CD8-positive, alpha-beta memory T cell (primary cell): ENCODE results near the gene TSPOAP1. TPM values are rescaled to one million over a fixed set of nuclear protein-coding genes. Genes with fewer than 3 reads are reported as not detected.
A peak's percentile ranks its signal among the peaks of the same experiment; 100 is the strongest.

Experiments used
- CTCF ChIA-PET: fragments of 350-600 bp; sonication (Branson Sonifier 250); formaldehyde crosslinking; loops from one replicate; lab custom pipeline; 2021; ENCODE audit warnings: antibody characterized with exemption; lab: Charles Lee
- POLR2A ChIA-PET: fragments of 350-600 bp; sonication (Branson Sonifier 250); formaldehyde crosslinking; loops from one replicate; lab custom pipeline; 2021; ENCODE audit warnings: antibody characterized with exemption; lab: Charles Lee
- DNase-seq, 5 donors: peaks; one replicate each; pipeline versions ENCODE4 v3.0.0 to v3.0.0-alpha.2; 2020 to 2022; ENCODE audit warnings: mixed read lengths in 1 of 5
- H3K27ac ChIP-seq: one replicate; pipeline ENCODE4 v1.7.0; 2013; ENCODE audit warnings: low read depth, mild to moderate bottlenecking, low read length, moderate library complexity
- H3K27me3 ChIP-seq: 2 replicates; pipeline ENCODE4 v1.7.0; 2013; ENCODE audit warnings: low read length, mild to moderate bottlenecking; ENCODE audit not compliant: insufficient read depth, poor library complexity, severe bottlenecking
- H3K36me3 ChIP-seq: 2 replicates; pipeline ENCODE4 v1.7.0; 2013; ENCODE audit warnings: mild to moderate bottlenecking, low read length, moderate library complexity; ENCODE audit not compliant: insufficient read depth
- H3K4me1 ChIP-seq: 2 replicates; pipeline ENCODE4 v1.7.0; 2013; ENCODE audit warnings: mild to moderate bottlenecking, low read length, moderate library complexity; ENCODE audit not compliant: insufficient read depth
- H3K4me3 ChIP-seq: 2 replicates; pipeline ENCODE4 v1.7.0; 2013; ENCODE audit warnings: mild to moderate bottlenecking, low read length
- H3K9me3 ChIP-seq: 2 replicates; pipeline ENCODE4 v1.7.0; 2013; ENCODE audit warnings: mild to moderate bottlenecking, low read length
- H3K27ac Mint-ChIP-seq, 8 donors: one replicate each; pipeline ENCODE4 v1.8.0; 2020 to 2021; ENCODE audit warnings: mixed read lengths in 8 of 8, mild to moderate bottlenecking in 6 of 8, inconsistent platforms in 3 of 8, moderate library complexity in 3 of 8
- H3K27me3 Mint-ChIP-seq, 2 donors: one replicate each; pipeline ENCODE4 v1.8.0; 2020 to 2021; ENCODE audit warnings: mixed read lengths in 2 of 2, mild to moderate bottlenecking in 1 of 2, moderate library complexity in 1 of 2
- H3K36me3 Mint-ChIP-seq, 3 donors: one replicate each; pipeline ENCODE4 v1.8.0; 2020 to 2021; ENCODE audit warnings: mixed read lengths in 3 of 3, inconsistent platforms in 1 of 3, mild to moderate bottlenecking in 1 of 3
- H3K4me1 Mint-ChIP-seq, 3 donors: one replicate each; pipeline ENCODE4 v1.8.0; 2020 to 2021; ENCODE audit warnings: mixed read lengths in 3 of 3, inconsistent platforms in 1 of 3, mild to moderate bottlenecking in 1 of 3
- H3K4me3 Mint-ChIP-seq, 7 donors: one replicate each; pipeline ENCODE4 v1.8.0; 2020 to 2021; ENCODE audit warnings: mixed read lengths in 7 of 7, mild to moderate bottlenecking in 6 of 7, moderate library complexity in 4 of 7, inconsistent platforms in 2 of 7
- H3K9me3 Mint-ChIP-seq, 5 donors: one replicate each; pipeline ENCODE4 v1.8.0; 2020 to 2022; ENCODE audit warnings: mixed read lengths in 5 of 5, mild to moderate bottlenecking in 3 of 5, moderate library complexity in 2 of 5, inconsistent platforms in 1 of 5
- polyA plus RNA-seq: library from polyadenylated mRNA; unstranded; fragments of 300-500 nt; fragmentation: Illumina TruSeq; gene quantifications from one replicate; pipeline ENCODE4 v1.2.3, GENCODE V29; 2021
- total RNA-seq, 2 experiments: library from RNA; stranded (reverse); gene quantifications; one replicate each; pipeline ENCODE4 v1.2.3, GENCODE V29; 2021

The TSPOAP1 gene
- total and polyA plus RNA-seq, 3 experiments from 2014 or later: 4.0 to 15.0 (median 14.4) TPM

DNA sequence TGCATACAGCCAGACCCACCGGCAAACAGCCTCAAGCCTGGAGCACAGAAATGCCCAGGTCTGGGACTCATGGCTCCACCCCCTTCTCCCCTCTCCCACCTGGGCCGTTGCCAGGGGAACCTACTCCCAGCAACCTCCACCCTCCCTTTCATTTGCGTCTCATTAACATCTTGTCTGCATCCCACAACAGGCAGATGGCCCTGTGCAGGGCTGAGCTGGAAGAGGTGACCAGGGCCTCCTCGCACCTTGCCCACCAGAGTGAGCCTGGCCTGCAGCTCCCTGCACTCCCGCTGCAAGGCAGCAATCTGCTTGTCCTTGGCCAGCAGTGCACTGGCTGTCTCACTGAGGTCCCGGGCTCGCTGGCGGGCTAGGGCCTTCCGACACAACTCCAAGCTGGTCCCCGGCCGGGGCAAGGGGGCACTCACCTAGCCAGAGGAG lies 3.3 kb downstream of the TSPOAP1 start:
- peaks cover 46 to 68% (median 55%) of the 10 kb centered on the region in 3 donors for H3K4me1 Mint-ChIP-seq
- no peak overlapping the region for H3K27ac ChIP-seq
- H3K4me3 Mint-ChIP-seq: peak overlapping the region in 5 of 7 donors; percentile 5 to 55 (median 16)
- H3K27ac Mint-ChIP-seq: peak overlapping the region in 5 of 8 donors; percentile 17 to 80 (median 74)
- peaks cover 3% of the 10 kb centered on the region for H3K36me3 ChIP-seq
- H3K9me3 Mint-ChIP-seq: no peaks in the 10 kb centered on the region
- H3K4me1 ChIP-seq: peaks cover 34% of the 10 kb centered on the region
- no peaks in the 10 kb centered on the region for H3K27me3 ChIP-seq
- peaks cover 2 to 41% (median 7%) of the 10 kb centered on the region in 3 donors for H3K36me3 Mint-ChIP-seq
- no peaks in the 10 kb centered on the region for H3K9me3 ChIP-seq
- no peaks in the 10 kb centered on the region for H3K27me3 Mint-ChIP-seq
- no peak for DNase-seq
- ChIA-PET POLR2A (interaction anchor here (0.9 to 13.6 kb wide), 2 partner anchors 13 to 17 kb away, joined by 3 to 491 read pairs; no protein-coding TSS in a partner anchor), CTCF (interaction anchor here (1.3 to 15.4 kb wide), 5 partner anchors 8 to 92 kb away, joined by 3 to 504 read pairs (median 19); partner anchors contain the start of genes RNF43 and SUPT4H1)
- no peak overlapping the region for H3K4me3 ChIP-seq

GRCh38 chr17:58324409-58325288 lies 3.9 kb downstream of the TSPOAP1 start:
- Histone ChIP-seq H3K36me3 (no peaks in the 10 kb centered on the region), H3K9me3 (no peaks in the 10 kb centered on the region), H3K4me1 (peaks cover 34% of the 10 kb centered on the region), H3K4me3 (no peak overlapping the region), H3K27ac (no peak overlapping the region), H3K27me3 (no peaks in the 10 kb centered on the region)
- DNase-seq: no peak
- Mint-ChIP-seq H3K27me3 (no peaks in the 10 kb centered on the region), H3K4me1 (peaks cover 43 to 61% (median 48%) of the 10 kb centered on the region in 3 donors), H3K36me3 (peaks cover 0 to 40% (median 3%) of the 10 kb centered on the region in 3 donors), H3K9me3 (no peaks in the 10 kb centered on the region), H3K27ac (peak overlapping the region in 5 of 8 donors; percentile 17 to 80 (median 74)), H3K4me3 (peak overlapping the region in 3 of 7 donors; percentile 10 to 50 (median 16))
- ChIA-PET CTCF (interaction anchor here (1.3 to 15.4 kb wide), 4 partner anchors 7 to 93 kb away, joined by 3 to 504 read pairs (median 32); partner anchors contain the start of gene RNF43), POLR2A (interaction anchor here (2.4 to 13.6 kb wide), 2 partner anchors 12 to 17 kb away, joined by 6 to 491 read pairs; no protein-coding TSS in a partner anchor)

DNA sequence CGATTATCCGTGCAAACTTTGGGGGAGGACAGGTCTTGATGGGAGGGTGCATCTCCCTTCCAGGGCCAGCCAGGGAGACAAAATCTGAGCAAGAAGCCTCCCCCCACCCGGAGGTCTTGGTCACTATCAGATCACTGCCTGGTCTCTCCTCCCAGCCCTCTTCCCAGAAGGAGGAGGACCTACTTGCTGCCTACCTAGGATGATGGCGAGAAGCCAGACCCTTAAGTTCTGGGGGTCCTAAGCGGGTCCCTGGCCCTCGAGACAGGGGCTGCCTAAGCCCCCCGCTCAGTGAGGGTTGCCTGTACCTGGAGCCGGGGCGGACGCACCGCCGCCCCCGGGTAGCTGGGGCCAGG lies 4.6 kb downstream of the TSPOAP1 start:
- no peaks in the 10 kb centered on the region for H3K9me3 ChIP-seq
- H3K4me3 ChIP-seq: no peak overlapping the region
- H3K27me3 Mint-ChIP-seq: no peaks in the 10 kb centered on the region
- H3K4me1 ChIP-seq: peaks cover 31% of the 10 kb centered on the region
- H3K36me3 ChIP-seq: no peaks in the 10 kb centered on the region
- peak overlapping the region in 4 of 8 donors; percentile 7 to 91 (median 40) for H3K27ac Mint-ChIP-seq
- no peak overlapping the region for H3K27ac ChIP-seq
- H3K4me3 Mint-ChIP-seq: no peak overlapping the region
- H3K9me3 Mint-ChIP-seq: no peaks in the 10 kb centered on the region
- peaks cover 0 to 37% (median 5%) of the 10 kb centered on the region in 3 donors for H3K36me3 Mint-ChIP-seq
- H3K27me3 ChIP-seq: no peaks in the 10 kb centered on the region
- peaks cover 37 to 55% (median 42%) of the 10 kb centered on the region in 3 donors for H3K4me1 Mint-ChIP-seq
- CTCF ChIA-PET: interaction anchor here (15.4 kb wide), 1 partner anchor 18 kb away, joined by 504 read pairs; no protein-coding TSS in a partner anchor
- no peak for DNase-seq
- POLR2A ChIA-PET: interaction anchor here (1.5 to 2.4 kb wide), 2 partner anchors 13 to 21 kb away, joined by 4 to 6 read pairs; no protein-coding TSS in a partner anchor

- Histone ChIP-seq H3K4me1 (peaks cover 26% of the 10 kb centered on the region), H3K9me3 (no peaks in the 10 kb centered on the region), H3K27me3 (no peaks in the 10 kb centered on the region), H3K36me3 (no peaks in the 10 kb centered on the region), H3K27ac (no peak overlapping the region), H3K4me3 (no peak overlapping the region)
- no peak overlapping the region for H3K4me3 Mint-ChIP-seq
- H3K36me3 Mint-ChIP-seq: peaks cover 0 to 34% (median 5%) of the 10 kb centered on the region in 3 donors
- H3K27me3 Mint-ChIP-seq: no peaks in the 10 kb centered on the region
- no peaks in the 10 kb centered on the region for H3K9me3 Mint-ChIP-seq
- H3K27ac Mint-ChIP-seq: peak overlapping the region in 5 of 8 donors; percentile 7 to 91 (median 54)
- DNase-seq: no peak
- ChIA-PET POLR2A (interaction anchor here (0.9 to 2.4 kb wide), 3 partner anchors 9 to 21 kb away, joined by 3 to 6 read pairs (median 4); no protein-coding TSS in a partner anchor), CTCF (interaction anchor here (1.1 to 15.4 kb wide), 2 partner anchors 18 to 29 kb away, joined by 4 to 504 read pairs; partner anchors contain the start of gene SUPT4H1)
- H3K4me1 Mint-ChIP-seq: peaks cover 34 to 52% (median 38%) of the 10 kb centered on the region in 3 donors
Observed at GRCh38 chr17:58323366-58324055, 5.1 kb downstream of the TSPOAP1 start.

- DNase-seq: no peak
- Mint-ChIP-seq H3K4me1 (peaks cover 32 to 52% (median 32%) of the 10 kb centered on the region in 3 donors), H3K36me3 (peaks cover 0 to 30% (median 5%) of the 10 kb centered on the region in 3 donors), H3K9me3 (no peaks in the 10 kb centered on the region), H3K27ac (peak overlapping the region in 2 of 8 donors; percentile 48 to 70), H3K27me3 (no peaks in the 10 kb centered on the region), H3K4me3 (no peak overlapping the region)
- CTCF ChIA-PET: interaction anchor here (1.0 to 15.4 kb wide), 4 partner anchors 19 to 165 kb away, joined by 3 to 504 read pairs (median 4); partner anchors contain the start of genes HSF5, RNF43 and SUPT4H1
- Histone ChIP-seq H3K4me3 (no peak overlapping the region), H3K9me3 (no peaks in the 10 kb centered on the region), H3K36me3 (no peaks in the 10 kb centered on the region), H3K4me1 (peaks cover 24% of the 10 kb centered on the region), H3K27me3 (no peaks in the 10 kb centered on the region), H3K27ac (no peak overlapping the region)
- POLR2A ChIA-PET: interaction anchor here (0.5 to 2.4 kb wide), 4 partner anchors 10 to 22 kb away, joined by 3 to 6 read pairs (median 4); no protein-coding TSS in a partner anchor
Observed at GRCh38 chr17:58322581-58323185, 5.9 kb downstream of the TSPOAP1 start.

DNA sequence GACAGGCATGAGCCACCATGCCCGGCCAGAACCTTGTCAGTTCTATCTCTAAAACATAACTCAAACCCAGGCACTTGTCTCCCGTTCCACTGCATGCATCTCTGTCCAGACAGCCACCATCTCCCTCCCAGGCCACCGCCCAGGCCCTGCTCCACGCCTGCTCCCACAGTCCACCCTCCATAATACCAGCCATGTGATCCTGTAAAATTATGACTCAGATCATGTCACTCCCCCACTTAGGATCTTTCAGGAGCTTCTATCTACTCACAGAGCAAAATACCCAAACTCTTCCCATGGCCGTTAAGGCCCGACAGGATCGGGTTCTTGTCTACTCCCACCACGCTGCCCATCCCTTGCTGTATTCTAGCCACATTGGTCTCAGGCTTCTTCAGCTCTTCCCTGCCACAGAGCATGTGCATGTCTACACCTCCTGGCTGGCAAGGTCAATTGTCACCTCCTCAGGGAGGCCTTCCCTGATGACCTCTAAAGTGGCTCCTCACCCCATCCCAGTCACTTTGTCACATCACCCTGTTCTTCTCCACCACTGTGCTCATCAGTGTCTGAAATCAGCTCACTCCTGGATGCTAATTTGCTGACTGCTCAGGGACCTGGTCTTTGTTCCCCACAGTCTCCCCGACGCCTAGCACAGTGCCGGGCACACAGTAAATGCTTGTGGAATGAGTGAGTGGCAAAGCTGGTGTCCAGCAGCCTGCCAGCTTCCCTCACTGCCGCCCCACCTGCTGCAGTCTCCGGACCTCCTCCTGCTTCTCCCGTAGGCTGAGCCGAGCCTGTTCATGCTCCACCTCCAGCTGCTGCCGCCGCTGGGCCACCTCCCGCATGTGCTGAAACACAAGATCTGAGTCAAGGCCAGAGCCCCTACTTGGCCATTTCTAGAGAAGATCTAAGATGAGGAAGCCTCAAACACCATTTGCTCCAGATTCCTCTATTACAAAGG lies 6.7 kb downstream of the TSPOAP1 start:
- H3K4me1 Mint-ChIP-seq: peaks cover 30 to 49% (median 31%) of the 10 kb centered on the region in 3 donors
- no peak overlapping the region for H3K4me3 Mint-ChIP-seq
- CTCF ChIA-PET: interaction anchor here (1.0 to 15.4 kb wide), 5 partner anchors 20 to 166 kb away, joined by 3 to 504 read pairs (median 4); partner anchors contain the start of genes HSF5, RNF43 and SUPT4H1
- peaks cover 0 to 31% (median 5%) of the 10 kb centered on the region in 3 donors for H3K36me3 Mint-ChIP-seq
- no peaks in the 10 kb centered on the region for H3K36me3 ChIP-seq
- H3K4me3 ChIP-seq: no peak overlapping the region
- POLR2A ChIA-PET: interaction anchor here (0.9 to 2.4 kb wide), 2 partner anchors 15 to 23 kb away, joined by 5 to 6 read pairs; no protein-coding TSS in a partner anchor
- peak overlapping the region in 6 of 8 donors; percentile 44 to 88 (median 63) for H3K27ac Mint-ChIP-seq
- H3K27me3 Mint-ChIP-seq: no peaks in the 10 kb centered on the region
- H3K9me3 ChIP-seq: no peaks in the 10 kb centered on the region
- DNase-seq: peak in 1 of 5 donors; percentile 37
- H3K4me1 ChIP-seq: peaks cover 22% of the 10 kb centered on the region
- no peak overlapping the region for H3K27ac ChIP-seq
- H3K27me3 ChIP-seq: no peaks in the 10 kb centered on the region
- H3K9me3 Mint-ChIP-seq: no peaks in the 10 kb centered on the region
